ENCODE measurements around the gene CDAN1. TPM values are rescaled to one million over a fixed set of nuclear protein-coding genes. Genes with fewer than 3 reads are reported as not detected.

CDAN1 gene
- total RNA-seq, 4 donors from 2014 or later, result 9.1 to 16.5 (median 10.7) TPM

- Histone ChIP-seq H3K36me3 (peaks cover 0 to 69% (median 0%) of the 10 kb centered on the region in 3 donors), H3K9me3 (no peaks in the 10 kb centered on the region), H3K27me3 (no peaks in the 10 kb centered on the region), H3K27ac (no peak overlapping the region), H3K4me3 (no peak overlapping the region), H3K4me1 (peaks cover 0 to 11% (median 6%) of the 10 kb centered on the region in 4 donors)
- no peak for DNase-seq
- TF ChIP-seq POLR2A (IDR thresholded peaks at IDR 0.05) (no peak), CTCF (IDR thresholded peaks at IDR 0.05) (no peak)
Observed at GRCh38 chr15:42732095-42732827, 4.7 kb downstream of the CDAN1 start.

- no peaks in the 10 kb centered on the region for H3K27me3 ChIP-seq
- H3K4me1 ChIP-seq, result peaks cover 0 to 10% (median 6%) of the 10 kb centered on the region in 4 donors
- H3K27ac ChIP-seq, result no peak overlapping the region
- TF ChIP-seq POLR2A (IDR thresholded peaks at IDR 0.05) (no peak), CTCF (IDR thresholded peaks at IDR 0.05) (no peak)
- no peak overlapping the region for H3K4me3 ChIP-seq
- no peaks in the 10 kb centered on the region for H3K9me3 ChIP-seq
- no peak for DNase-seq
- H3K36me3 ChIP-seq, result peaks cover 0 to 74% (median 0%) of the 10 kb centered on the region in 3 donors
Observed at GRCh38 chr15:42731461-42731860, 5.5 kb downstream of the CDAN1 start.

GRCh38 chr15:42730536-42730935 lies 6.4 kb downstream of the CDAN1 start:
- no peak overlapping the region for H3K27ac ChIP-seq
- no peak for TF ChIP-seq CTCF (IDR thresholded peaks at IDR 0.05)
- TF ChIP-seq POLR2A (IDR thresholded peaks at IDR 0.05), result no peak
- H3K9me3 ChIP-seq, result no peaks in the 10 kb centered on the region
- no peaks in the 10 kb centered on the region for H3K27me3 ChIP-seq
- no peak overlapping the region for H3K4me3 ChIP-seq
- DNase-seq, result no peak
- peaks cover 0 to 3% (median under 1%) of the 10 kb centered on the region in 4 donors for H3K4me1 ChIP-seq
- peaks cover 0 to 84% (median 0%) of the 10 kb centered on the region in 3 donors for H3K36me3 ChIP-seq

- TF ChIP-seq POLR2A (IDR thresholded peaks at IDR 0.05), result no peak
- no peak for TF ChIP-seq CTCF (IDR thresholded peaks at IDR 0.05)
- no peak overlapping the region for H3K27ac ChIP-seq
- no peak for DNase-seq
- H3K27me3 ChIP-seq, result no peaks in the 10 kb centered on the region
- peaks cover 0 to 88% (median 0%) of the 10 kb centered on the region in 3 donors for H3K36me3 ChIP-seq
- H3K4me3 ChIP-seq, result no peak overlapping the region
- H3K4me1 ChIP-seq, result no peaks in the 10 kb centered on the region
- no peaks in the 10 kb centered on the region for H3K9me3 ChIP-seq
Observed at GRCh38 chr15:42730135-42730534, 6.8 kb downstream of the CDAN1 start.

GRCh38 chr15:42729409-42729808 lies 7.5 kb downstream of the CDAN1 start:
- Histone ChIP-seq H3K9me3 (no peaks in the 10 kb centered on the region), H3K4me1 (no peaks in the 10 kb centered on the region), H3K36me3 (peaks cover 0 to 95% (median 0%) of the 10 kb centered on the region in 3 donors), H3K27me3 (no peaks in the 10 kb centered on the region), H3K4me3 (no peak overlapping the region), H3K27ac (no peak overlapping the region)
- no peak for DNase-seq
- TF ChIP-seq POLR2A (IDR thresholded peaks at IDR 0.05) (no peak), CTCF (IDR thresholded peaks at IDR 0.05) (no peak)
